HL-60 (cell line): Measurements from ENCODE around the gene ZNF213.

Experiments used
- DNase-seq, 2 experiments: peaks; one replicate each; pipeline ENCODE4 v3.0.0-alpha.2; 2010 to 2020; ENCODE audit warnings: low read depth in 1 of 2, low spot score in 1 of 2
- H3K27ac ChIP-seq: fragments of 250-450 bp; sonication (Bioruptor Pico); replicated peaks from 2 replicates; pipeline ENCODE4 v1.5.1; 2020; ENCODE audit warnings: mild to moderate bottlenecking, moderate library complexity
- H3K27me3 ChIP-seq: fragments of 250-450 bp; sonication (Bioruptor Pico); 2 replicates; pipeline ENCODE4 v1.5.1; 2021; ENCODE audit warnings: mild to moderate bottlenecking, moderate library complexity; ENCODE audit not compliant: insufficient read depth, poor library complexity, severe bottlenecking
- H3K4me3 ChIP-seq: replicated peaks from 2 replicates; pipeline ENCODE4 v1.5.1; 2011; ENCODE audit warnings: mild to moderate bottlenecking, control low read depth, low read length; ENCODE audit not compliant: insufficient read depth
- CTCF ChIP-seq: IDR thresholded peaks from one replicate; pipeline ENCODE4 v1.5.1; 2011; ENCODE audit warnings: low read length, control low read depth, inconsistent platforms; ENCODE audit not compliant: insufficient read depth
- GABPA ChIP-seq: IDR thresholded peaks from 2 replicates; pipeline ENCODE4 v1.6.1; 2012; ENCODE audit warnings: low read depth
- POLR2AphosphoS5 ChIP-seq: IDR thresholded peaks from 2 replicates; pipeline ENCODE4 v1.6.1; 2012; ENCODE audit warnings: low read depth
- REST ChIP-seq: IDR thresholded peaks from 2 replicates; pipeline ENCODE4 v1.6.1; 2012; ENCODE audit warnings: low read depth; ENCODE audit not compliant: insufficient replicate concordance
- SPI1 ChIP-seq: IDR thresholded peaks from 2 replicates; pipeline ENCODE4 v1.6.1; 2012; ENCODE audit warnings: low read depth, mild to moderate bottlenecking, borderline replicate concordance

The ZNF213 gene

GRCh38 chr16:3094289-3095027, 40.4 kb upstream of the ZNF213 start:
- TF ChIP-seq CTCF (peak; percentile 36), POLR2AphosphoS5 (no peak), SPI1 (no peak), GABPA (no peak)
- peak in 1 of 2 experiments; percentile 57 for DNase-seq
- Histone ChIP-seq H3K27me3 (no peaks in the 10 kb centered on the region), H3K4me3 (no peak overlapping the region), H3K27ac (no peak overlapping the region)

- Histone ChIP-seq H3K27me3 (no peaks in the 10 kb centered on the region), H3K4me3 (no peak overlapping the region), H3K27ac (0 out of 2 replicates have a peak overlapping the region, but pooled peaks have one; percentile 10)
- DNase-seq, result peak; percentile 62 to 89
- no peak for TF ChIP-seq POLR2AphosphoS5
- no peak for TF ChIP-seq CTCF
- peak; percentile 40; the same call in 1 of the 2 replicates for TF ChIP-seq SPI1
- TF ChIP-seq REST, result no peak
- TF ChIP-seq GABPA, result no peak
These were observed 39.0 kb upstream of the ZNF213 start for GRCh38 chr16:3095869-3096268.

- no peak for TF ChIP-seq CTCF
- no peak for DNase-seq
- H3K27me3 ChIP-seq, result no peaks in the 10 kb centered on the region
- H3K4me3 ChIP-seq, result no peak overlapping the region
- H3K27ac ChIP-seq, result no peak overlapping the region
These were observed 38.5 kb upstream of the ZNF213 start for GRCh38 chr16:3096362-3096761.

GRCh38 chr16:3097266-3097665, 37.6 kb upstream of the ZNF213 start:
- Histone ChIP-seq H3K27ac (no peak overlapping the region), H3K4me3 (no peak overlapping the region)
- TF ChIP-seq REST (no peak), SPI1 (no peak), GABPA (no peak), CTCF (no peak), POLR2AphosphoS5 (no peak)

More at GRCh38 chr16:3097266-3097665, 37.6 kb upstream of the ZNF213 start:
- no peaks in the 10 kb centered on the region for H3K27me3 ChIP-seq
- DNase-seq, result no peak
